Activated gamma-delta T cell (primary cell): ENCODE measurements around the gene ZNF622.
"Not testable (repeated sequence)": the region's sequence is repeated elsewhere in the genome, so short reads cannot be mapped to it uniquely, and the experiment has no call there.

ENCODE experiments used
- DNase-seq: peaks from one replicate; lab custom pipeline; 2025; lab: John Stamatoyannopoulos, UW

Gene ZNF622

DNA sequence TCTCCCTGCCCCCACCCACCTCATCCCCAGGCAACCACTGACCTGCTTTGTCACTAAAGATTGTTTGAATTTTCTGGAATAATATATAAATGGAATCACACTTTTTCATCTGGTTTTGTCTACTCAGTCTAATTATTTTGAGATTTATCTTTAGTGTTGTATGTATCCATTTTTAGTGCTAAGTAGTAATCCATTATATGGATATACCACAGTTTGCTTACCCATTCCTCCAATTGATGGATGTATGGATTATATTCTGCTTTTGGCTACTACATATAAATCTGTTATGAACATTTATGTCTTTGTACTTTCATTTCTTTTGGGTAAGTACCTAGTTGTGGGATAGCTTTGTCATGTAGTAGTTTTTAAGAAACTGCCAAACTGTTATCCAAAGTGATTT lies 14.5 kb upstream of the ZNF622 start:
- no peak for DNase-seq

- no peak for DNase-seq
Measured at GRCh38 chr5:16477541-16477940, 11.9 kb upstream of the ZNF622 start.

DNA sequence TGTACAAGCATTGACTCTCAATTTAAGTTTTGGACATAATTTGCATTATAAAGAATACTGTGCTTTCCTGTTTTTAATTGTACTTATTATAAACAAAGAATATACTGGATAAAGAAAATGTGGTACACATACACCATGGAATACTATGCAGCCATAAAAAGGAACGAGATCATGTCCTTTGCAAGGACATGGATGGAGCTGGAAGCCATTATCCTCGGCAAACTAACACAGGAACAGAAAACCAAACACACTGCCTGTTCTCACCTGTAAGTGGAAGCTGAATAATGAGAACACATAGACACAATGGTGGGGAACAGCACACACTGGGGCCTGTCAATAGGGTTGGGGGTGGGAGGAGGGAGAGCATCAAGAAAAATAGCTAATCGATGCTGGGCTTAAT lies 10.8 kb upstream of the ZNF622 start:
- DNase-seq, result not testable (repeated sequence)

DNA sequence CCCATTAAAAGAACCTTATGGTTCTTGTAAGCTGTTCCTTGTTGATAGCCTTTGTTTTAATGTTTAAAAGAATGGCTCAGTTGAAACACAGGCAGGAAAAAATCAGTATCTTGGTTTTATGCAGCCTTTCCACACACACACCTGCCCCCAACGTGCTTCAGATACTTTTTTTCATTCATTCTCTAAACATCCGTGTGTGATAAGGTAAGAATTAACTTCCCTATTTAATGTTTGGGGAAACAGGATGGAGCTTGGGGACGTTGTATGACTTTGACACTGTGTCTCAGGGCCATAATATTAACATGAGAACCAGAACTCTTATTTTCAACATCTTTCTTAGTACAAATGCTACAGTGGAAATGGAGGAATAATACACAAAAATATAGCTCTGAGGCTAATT lies 5.8 kb upstream of the ZNF622 start:
- DNase-seq, result no peak

- DNase-seq, result no peak
Measured at GRCh38 chr5:16467363-16468219, 2.0 kb upstream of the ZNF622 start.

- no peak for DNase-seq
Measured at GRCh38 chr5:16464664-16465543, 696 bp downstream of the ZNF622 start.

DNA sequence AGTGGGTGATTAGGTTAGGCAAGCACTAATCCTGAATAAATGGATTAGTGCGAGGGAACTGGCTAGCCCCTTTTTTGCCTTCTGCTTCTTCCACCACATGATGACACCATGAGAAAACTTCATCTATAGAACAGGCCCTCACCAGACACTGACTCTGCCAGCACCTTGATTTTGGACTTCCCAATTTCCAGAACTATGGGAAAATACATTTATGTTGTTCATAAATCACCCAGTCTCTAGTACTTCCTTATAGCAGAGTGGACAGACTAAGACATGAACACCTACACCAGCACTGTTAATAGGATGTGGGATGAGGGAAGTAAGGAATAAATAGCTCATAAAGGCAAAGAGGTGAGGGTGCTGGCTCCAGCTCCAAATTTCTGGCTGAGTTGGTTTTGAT lies 1.4 kb downstream of the ZNF622 start:
- no peak for DNase-seq

GRCh38 chr5:16461782-16462181 lies 3.8 kb downstream of the ZNF622 start:
- DNase-seq, result no peak

DNA sequence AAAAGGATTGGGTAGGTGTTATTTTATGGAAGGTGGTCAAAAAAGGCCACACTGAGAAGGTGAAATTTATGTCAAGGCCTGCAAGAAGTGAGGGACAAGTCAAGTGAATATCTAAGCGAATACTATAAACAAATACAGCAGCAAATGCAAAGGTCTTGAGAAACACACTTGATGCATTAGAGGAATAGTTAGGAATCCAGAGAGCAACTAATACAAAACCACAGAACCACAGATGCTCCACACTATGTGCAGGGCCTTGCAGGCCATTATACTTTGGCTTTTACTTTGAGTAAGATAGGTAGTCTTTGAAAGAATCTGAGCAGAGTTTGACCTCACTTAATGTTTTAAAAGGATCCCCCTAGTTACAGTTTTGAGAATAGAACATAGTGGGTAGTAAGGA lies 4.6 kb downstream of the ZNF622 start:
- DNase-seq, result no peak

DNA sequence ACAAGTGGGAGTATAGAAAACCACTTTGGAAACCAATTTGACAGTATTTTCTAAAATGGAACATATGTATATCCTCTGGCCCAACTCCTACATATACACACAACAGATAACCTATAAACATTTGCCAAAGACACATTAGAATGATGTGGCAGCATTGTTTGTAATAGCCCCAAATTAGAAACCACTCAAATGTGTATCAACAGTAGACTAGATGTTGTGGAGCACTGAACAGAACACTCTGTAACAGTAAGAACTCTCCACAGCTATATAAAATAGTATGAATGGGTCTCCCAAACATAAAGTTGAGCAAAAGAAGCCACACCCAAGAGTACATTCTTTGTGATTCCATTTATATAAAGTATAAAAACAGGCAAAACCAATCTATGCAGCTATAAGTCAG lies 6.1 kb downstream of the ZNF622 start:
- DNase-seq, result no peak

GRCh38 chr5:16457853-16458252 lies 7.7 kb downstream of the ZNF622 start:
- DNase-seq, result no peak

DNA sequence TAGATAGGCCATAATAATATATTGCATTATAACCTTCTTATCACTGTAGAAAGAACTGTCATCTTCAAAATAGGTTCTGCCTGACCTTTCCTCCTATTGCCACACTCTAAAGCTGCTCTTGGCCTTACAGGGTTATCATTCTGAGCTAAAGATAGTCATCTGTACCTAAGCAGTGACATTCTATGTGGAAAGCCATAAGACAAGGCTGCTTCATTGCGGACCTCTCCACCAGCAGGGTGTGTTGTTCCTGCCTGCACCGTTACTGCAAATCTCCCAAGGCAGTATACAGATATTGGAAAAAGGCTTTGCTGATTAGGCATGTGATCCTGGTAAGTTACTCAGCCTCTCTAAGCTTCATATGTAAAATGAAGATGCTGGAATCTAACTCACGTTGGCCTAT lies 8.1 kb downstream of the ZNF622 start:
- DNase-seq, result no peak

- no peak for DNase-seq
Measured at GRCh38 chr5:16456103-16456832, 9.3 kb downstream of the ZNF622 start.

- DNase-seq, result no peak
Measured at GRCh38 chr5:16455668-16456067, 9.9 kb downstream of the ZNF622 start.

- no peak for DNase-seq
Measured at GRCh38 chr5:16454686-16455085, 10.9 kb downstream of the ZNF622 start.

DNA sequence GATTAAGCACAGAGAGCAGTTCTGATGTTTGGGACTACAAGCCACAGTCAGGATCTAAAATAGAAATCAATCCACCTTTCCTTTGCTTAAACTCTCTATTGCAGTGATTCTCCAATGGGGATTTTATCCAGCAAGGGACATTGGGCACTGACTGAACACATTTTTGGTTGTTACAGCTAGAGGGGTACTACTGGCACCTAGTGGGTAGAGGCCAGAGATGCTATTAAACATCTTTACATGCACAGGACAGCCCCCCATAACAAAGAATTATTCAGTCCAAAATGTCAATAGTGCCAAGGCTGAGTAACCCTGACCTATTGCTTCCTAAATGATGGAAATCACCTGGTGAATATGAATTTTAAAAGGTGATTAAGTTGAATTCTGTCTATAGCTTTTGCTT lies 12.0 kb downstream of the ZNF622 start:
- no peak for DNase-seq

- no peak for DNase-seq
Measured at GRCh38 chr5:16450163-16450562, 15.4 kb downstream of the ZNF622 start.

GRCh38 chr5:16446993-16447392 lies 18.6 kb downstream of the ZNF622 start:
- no peak for DNase-seq

DNA sequence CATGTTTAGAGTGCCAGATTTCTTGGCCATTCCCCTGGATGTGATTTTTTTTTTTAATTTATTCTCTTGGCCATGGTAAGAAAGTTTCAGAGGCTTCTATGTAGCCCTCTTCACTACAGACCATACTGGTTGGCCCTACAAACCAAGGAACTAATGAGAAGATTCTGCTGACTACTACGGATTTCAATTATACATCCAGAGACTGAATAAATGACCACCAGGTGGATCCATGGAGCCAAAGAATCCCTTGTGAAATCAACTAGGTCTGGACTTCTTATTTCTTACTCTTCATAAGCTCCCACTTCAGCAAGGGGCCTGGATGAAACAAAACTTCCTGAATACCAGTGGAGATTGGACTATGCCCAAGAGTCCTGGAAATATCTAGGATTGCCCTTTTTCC lies 27.6 kb downstream of the ZNF622 start:
- no peak for DNase-seq

DNA sequence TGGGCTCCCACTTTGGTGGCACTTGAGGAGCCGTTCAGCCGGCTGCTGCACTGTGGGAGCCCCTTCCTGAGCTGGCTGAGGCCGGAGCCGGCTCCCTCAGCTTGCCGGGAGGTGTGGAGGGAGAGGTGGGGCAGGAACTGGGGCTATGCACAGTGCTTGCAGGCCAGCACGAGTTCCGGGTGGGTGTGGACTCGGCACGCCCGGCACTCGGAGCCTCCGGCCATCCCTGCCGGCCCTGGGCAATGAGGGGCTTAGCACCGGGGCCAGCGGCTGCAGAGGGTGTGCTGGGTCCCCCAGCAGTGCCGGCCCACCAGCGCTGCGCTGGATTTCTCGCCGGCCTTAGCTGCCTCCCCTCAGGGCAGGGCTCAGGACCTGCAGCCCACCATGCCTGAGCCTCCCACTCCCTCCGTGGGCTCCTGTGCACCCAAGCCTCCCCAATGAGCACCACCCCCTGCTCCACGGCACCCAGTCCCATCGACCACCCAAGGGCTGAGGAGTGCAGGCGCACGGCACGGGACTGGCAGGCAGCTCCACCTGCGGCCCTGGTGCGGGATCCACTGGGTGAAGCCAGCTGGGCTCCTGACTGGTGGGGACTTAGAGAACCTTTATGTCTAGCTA lies 29.4 kb downstream of the ZNF622 start:
- not testable (repeated sequence) for DNase-seq

GRCh38 chr5:16431490-16431889 lies 34.1 kb downstream of the ZNF622 start:
- DNase-seq, result no peak
